CD14-positive monocyte (primary cell): ENCODE results near the gene GPANK1. TPM values are rescaled to one million over a fixed set of nuclear protein-coding genes. Genes with fewer than 3 reads are reported as not detected.

Experiments
- DNase-seq, 3 donors: peaks; one replicate each; pipeline ENCODE4 v3.0.0-alpha.2; 2011 to 2022
- H2AFZ ChIP-seq: 2 replicates; pipeline ENCODE4 v1.6.0; 2012; ENCODE audit warnings: mild to moderate bottlenecking, low read depth, low read length, inconsistent platforms; ENCODE audit not compliant: insufficient read depth, poor library complexity, severe bottlenecking
- H3K27ac ChIP-seq, 2 donors: 1 replicate in 1 of 2; 2 replicates in 1 of 2; pipeline ENCODE4 v1.5.1; 2012 to 2013; ENCODE audit warnings: low read length in 2 of 2, control low read depth in 1 of 2, inconsistent platforms in 1 of 2, low read depth in 1 of 2, mild to moderate bottlenecking in 1 of 2
- H3K27me3 ChIP-seq, 2 donors: one replicate each; pipeline versions ENCODE4 v1.6.0 to v1.6.1; 2011 to 2013; ENCODE audit warnings: low read length in 2 of 2; ENCODE audit not compliant: control insufficient read depth in 2 of 2, insufficient read depth in 2 of 2
- H3K36me3 ChIP-seq, 2 donors: replicated peaks in 1 of 2; 1 replicate in 1 of 2; 2 replicates in 1 of 2; pipeline versions ENCODE4 v1.5.1 to v1.6.1; 2012 to 2013; ENCODE audit warnings: low read length in 2 of 2, control low read depth in 1 of 2, inconsistent platforms in 1 of 2, mild to moderate bottlenecking in 1 of 2; ENCODE audit not compliant: insufficient read depth in 2 of 2, control insufficient read depth in 1 of 2
- H3K4me1 ChIP-seq, 2 donors: 1 replicate in 1 of 2; 2 replicates in 1 of 2; pipeline versions ENCODE4 v1.5.1 to v1.6.1; 2012 to 2013; ENCODE audit warnings: low read length in 2 of 2, control low read depth in 1 of 2, inconsistent platforms in 1 of 2, mild to moderate bottlenecking in 1 of 2, moderate library complexity in 1 of 2; ENCODE audit not compliant: insufficient read depth in 2 of 2, control insufficient read depth in 1 of 2
- H3K4me2 ChIP-seq: replicated peaks from 2 replicates; pipeline ENCODE3; 2012; ENCODE audit warnings: low read length, moderate library complexity, mild to moderate bottlenecking; ENCODE audit not compliant: poor library complexity, severe bottlenecking; ENCODE audit errors: extremely low read depth
- H3K4me3 ChIP-seq, 3 experiments: fragments of 200-600 bp in 1 of 3; sonication (generic) in 1 of 3; replicated peaks in 1 of 3; 1 replicate in 2 of 3; 2 replicates in 1 of 3; pipeline ENCODE4 v1.5.1; 2011 to 2013; ENCODE audit warnings: low read length in 3 of 3, mild to moderate bottlenecking in 3 of 3, control low read depth in 2 of 3, low read depth in 2 of 3, inconsistent platforms in 1 of 3, moderate library complexity in 1 of 3
- H3K79me2 ChIP-seq: 2 replicates; pipeline ENCODE4 v1.6.0; 2012; ENCODE audit warnings: mild to moderate bottlenecking, control low read depth, inconsistent platforms, low read length, moderate library complexity; ENCODE audit not compliant: insufficient read depth
- H3K9ac ChIP-seq: 2 replicates; pipeline ENCODE4 v1.6.0; 2017; ENCODE audit warnings: low read length, mild to moderate bottlenecking; ENCODE audit not compliant: insufficient read depth, poor library complexity, severe bottlenecking
- H3K9me3 ChIP-seq, 2 donors: replicated peaks in 1 of 2; 1 replicate in 1 of 2; 2 replicates in 1 of 2; pipeline versions ENCODE4 v1.5.1 to v1.6.1; 2012 to 2013; ENCODE audit warnings: low read length in 2 of 2, control low read depth in 1 of 2; ENCODE audit not compliant: control insufficient read depth in 1 of 2, insufficient read depth in 1 of 2
- H4K20me1 ChIP-seq: 2 replicates; pipeline ENCODE4 v1.6.0; 2012; ENCODE audit warnings: mild to moderate bottlenecking, low read length, control low read depth, moderate library complexity; ENCODE audit not compliant: insufficient read depth
- H3K27ac Mint-ChIP-seq, 7 donors: one replicate each; pipeline ENCODE4 v1.8.0; 2020; ENCODE audit warnings: mild to moderate bottlenecking in 7 of 7, mixed read lengths in 7 of 7, moderate library complexity in 6 of 7, inconsistent platforms in 2 of 7
- H3K27me3 Mint-ChIP-seq, 3 donors: one replicate each; pipeline ENCODE4 v1.8.0; 2021 to 2022; ENCODE audit warnings: low read depth in 3 of 3, mild to moderate bottlenecking in 3 of 3, mixed read lengths in 3 of 3, moderate library complexity in 3 of 3, inconsistent platforms in 1 of 3
- H3K36me3 Mint-ChIP-seq, 2 donors: one replicate each; pipeline ENCODE4 v1.8.0; 2020; ENCODE audit warnings: mixed read lengths in 2 of 2, inconsistent platforms in 1 of 2, mild to moderate bottlenecking in 1 of 2
- H3K4me1 Mint-ChIP-seq: one replicate; pipeline ENCODE4 v1.8.0; 2020; ENCODE audit warnings: mild to moderate bottlenecking, mixed read lengths
- H3K4me3 Mint-ChIP-seq, 2 donors: one replicate each; pipeline ENCODE4 v1.8.0; 2020; ENCODE audit warnings: mild to moderate bottlenecking in 2 of 2, mixed read lengths in 2 of 2, moderate library complexity in 1 of 2
- H3K9me3 Mint-ChIP-seq, 7 donors: one replicate each; pipeline ENCODE4 v1.8.0; 2020 to 2022; ENCODE audit warnings: mixed read lengths in 7 of 7, mild to moderate bottlenecking in 6 of 7, moderate library complexity in 6 of 7, inconsistent platforms in 2 of 7
- WGBS: methylation state at CpG from one replicate; pipeline ENCODE4 v1.1.5; 2013; ENCODE audit warnings: missing lambda C conversion rate; ENCODE audit not compliant: insufficient coverage; 5-methylcytosine and 5-hydroxymethylcytosine counted together
- intact Hi-C, 2 donors: fragments of 100-400 bp; cut with micrococcal nuclease; formaldehyde crosslinking; loops; one replicate each; pipeline versions ENCODE4 v1.15.0 to v1.15.1; 2023
- polyA plus RNA-seq, 3 donors: library from polyadenylated mRNA; depleted of rRNA in 1 of 3; unstranded in 2 of 3; stranded (reverse) in 1 of 3; fragments of 300-500 nt in 2 of 3; fragments of >200 nt in 1 of 3; fragmentation: Illumina TruSeq in 2 of 3; gene quantifications; 1 replicate in 2 of 3; 2 replicates in 1 of 3; pipeline ENCODE4 v1.2.3, GENCODE V29; 2012 to 2021
- TF ChIP-seq, protein P1 (sequence below): fragments of 200-600 bp; IDR thresholded peaks from one replicate; pipeline ENCODE4 v1.8.0; 2022; ENCODE audit warnings: antibody characterized with exemption, mild to moderate bottlenecking

Gene GPANK1
- polyA plus RNA-seq, 3 donors, result 10.8 to 13.9 (median 12.0) TPM

DNA sequence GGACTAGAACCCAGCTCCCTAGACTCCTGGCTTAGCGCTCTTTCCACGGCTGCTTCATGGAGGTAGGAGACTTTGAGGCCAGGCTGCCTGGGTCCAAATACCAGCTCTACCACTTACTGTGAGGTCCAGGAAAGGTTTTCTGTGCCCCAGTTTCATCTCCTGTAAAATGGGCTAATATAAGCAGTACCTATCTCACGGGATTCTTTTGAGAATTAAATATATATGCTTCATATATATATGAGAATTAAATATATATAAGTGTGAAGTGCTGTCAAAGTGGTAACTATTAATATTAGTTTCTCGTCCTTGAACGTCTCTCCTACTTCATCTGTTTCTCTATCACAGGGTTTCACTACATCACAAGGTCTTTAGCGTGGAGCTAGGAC lies 26.3 kb upstream of the GPANK1 start:
- Histone ChIP-seq H3K27me3 (no peaks in the 10 kb centered on the region), H3K9me3 (no peaks in the 10 kb centered on the region), H3K9ac (no peak overlapping the region), H2AFZ (no peak overlapping the region), H3K36me3 (peaks cover 89 to 98% of the 10 kb centered on the region in 2 donors), H3K4me1 (peaks cover 9 to 10% of the 10 kb centered on the region in 2 donors), H4K20me1 (peaks cover 26% of the 10 kb centered on the region), H3K4me3 (no peak overlapping the region), H3K27ac (no peak overlapping the region), H3K79me2 (peaks cover 7% of the 10 kb centered on the region), H3K4me2 (no peak overlapping the region)
- no peak for DNase-seq
- intact Hi-C loops, result no loop called here
- Mint-ChIP-seq H3K36me3 (peaks cover 84 to 94% of the 10 kb centered on the region in 2 donors), H3K27me3 (peaks cover 0 to 6% (median 1%) of the 10 kb centered on the region in 3 donors), H3K4me1 (peaks cover 14% of the 10 kb centered on the region), H3K4me3 (no peak overlapping the region), H3K9me3 (no peaks in the 10 kb centered on the region), H3K27ac (peak overlapping the region in 2 of 7 donors; percentile 25 to 63)
- WGBS, result 100% methylated on average over 1 of the region's 6 CpGs
- TF ChIP-seq, protein P1, sequence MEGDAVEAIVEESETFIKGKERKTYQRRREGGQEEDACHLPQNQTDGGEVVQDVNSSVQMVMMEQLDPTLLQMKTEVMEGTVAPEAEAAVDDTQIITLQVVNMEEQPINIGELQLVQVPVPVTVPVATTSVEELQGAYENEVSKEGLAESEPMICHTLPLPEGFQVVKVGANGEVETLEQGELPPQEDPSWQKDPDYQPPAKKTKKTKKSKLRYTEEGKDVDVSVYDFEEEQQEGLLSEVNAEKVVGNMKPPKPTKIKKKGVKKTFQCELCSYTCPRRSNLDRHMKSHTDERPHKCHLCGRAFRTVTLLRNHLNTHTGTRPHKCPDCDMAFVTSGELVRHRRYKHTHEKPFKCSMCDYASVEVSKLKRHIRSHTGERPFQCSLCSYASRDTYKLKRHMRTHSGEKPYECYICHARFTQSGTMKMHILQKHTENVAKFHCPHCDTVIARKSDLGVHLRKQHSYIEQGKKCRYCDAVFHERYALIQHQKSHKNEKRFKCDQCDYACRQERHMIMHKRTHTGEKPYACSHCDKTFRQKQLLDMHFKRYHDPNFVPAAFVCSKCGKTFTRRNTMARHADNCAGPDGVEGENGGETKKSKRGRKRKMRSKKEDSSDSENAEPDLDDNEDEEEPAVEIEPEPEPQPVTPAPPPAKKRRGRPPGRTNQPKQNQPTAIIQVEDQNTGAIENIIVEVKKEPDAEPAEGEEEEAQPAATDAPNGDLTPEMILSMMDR, result no peak

DNA sequence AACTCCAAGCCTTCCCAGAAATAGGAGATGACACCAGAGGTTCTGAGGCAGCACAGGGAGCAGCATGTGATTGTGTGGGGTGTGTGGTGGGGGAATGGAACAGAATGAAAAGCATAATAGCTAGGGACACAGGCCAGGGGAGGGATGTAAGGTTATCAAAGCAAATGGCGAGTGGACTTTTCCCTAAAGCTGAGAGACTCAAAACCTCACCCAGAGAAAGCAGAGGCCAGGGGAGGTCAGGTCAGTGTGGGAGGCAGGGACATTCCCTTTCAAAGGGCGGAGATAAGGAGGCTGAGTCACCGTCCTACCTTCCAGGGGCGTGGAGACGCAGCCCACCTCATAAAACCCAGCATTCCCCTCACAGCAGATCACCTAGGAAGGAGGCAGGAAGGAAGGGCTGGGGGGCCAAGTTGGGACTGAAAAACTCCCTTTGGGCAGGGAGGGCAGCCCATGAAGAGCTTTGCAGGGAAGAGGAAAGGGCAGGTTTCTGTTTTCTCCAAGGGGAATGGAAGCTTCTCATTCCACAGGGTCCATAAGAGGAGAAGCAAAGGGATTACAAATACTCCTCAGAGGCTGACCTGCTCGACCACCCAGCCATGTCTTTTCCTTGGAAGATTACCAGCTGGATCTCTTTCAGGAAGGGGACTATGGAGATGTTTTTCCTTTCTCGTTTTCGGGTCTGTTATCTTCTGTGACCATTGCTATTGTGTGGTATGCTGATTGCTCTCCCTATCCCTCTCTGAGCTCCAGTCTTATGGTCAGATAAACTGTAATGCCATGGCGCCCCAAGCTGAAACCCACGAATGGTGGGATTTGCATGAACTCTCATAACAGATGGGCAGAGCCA lies 25.7 kb upstream of the GPANK1 start:
- Histone ChIP-seq H3K79me2 (peaks cover 7% of the 10 kb centered on the region), H3K4me3 (no peak overlapping the region), H4K20me1 (peaks cover 26% of the 10 kb centered on the region), H3K36me3 (peaks cover 90 to 99% of the 10 kb centered on the region in 2 donors), H3K4me1 (peaks cover 9 to 10% of the 10 kb centered on the region in 2 donors), H3K9me3 (no peaks in the 10 kb centered on the region), H2AFZ (no peak overlapping the region), H3K27me3 (no peaks in the 10 kb centered on the region), H3K27ac (peak overlapping the region in 1 of 2 donors; percentile 46), H3K9ac (no peak overlapping the region), H3K4me2 (no peak overlapping the region)
- Mint-ChIP-seq H3K9me3 (no peaks in the 10 kb centered on the region), H3K36me3 (peaks cover 90 to 94% of the 10 kb centered on the region in 2 donors), H3K4me1 (peaks cover 14% of the 10 kb centered on the region), H3K4me3 (no peak overlapping the region), H3K27ac (peak overlapping the region in 5 of 7 donors; percentile 4 to 78 (median 61)), H3K27me3 (peaks cover 0 to 6% (median 1%) of the 10 kb centered on the region in 3 donors)
- intact Hi-C loops, result no loop called here
- DNase-seq, result no peak
- no CpG with 5 or more reads among the region's 10 CpGs for WGBS
- TF ChIP-seq, protein P1, result no peak
